GM23338 (cell line): ENCODE results near the gene TYSND1. TPM values are rescaled to one million over a fixed set of nuclear protein-coding genes. Genes with fewer than 3 reads are reported as not detected.

Experiments
- ATAC-seq: fragments of 200-7000 bp; cut with Tn5 transposase; 3 replicates; pipeline ENCODE4 v1.9.1; 2020
- DNase-seq: peaks from one replicate; pipeline ENCODE4 v3.0.0-alpha.2; 2015; ENCODE audit warnings: low spot score
- H2AFZ ChIP-seq: fragments of 200-600 bp; sonication (generic); 2 replicates; pipeline ENCODE4 v1.8.0; 2016; ENCODE audit warnings: antibody characterized with exemption, mild to moderate bottlenecking, moderate library complexity
- H3F3A ChIP-seq: fragments of 200-600 bp; sonication (generic); replicated peaks from 2 replicates; pipeline ENCODE4 v1.8.0; 2017; ENCODE audit warnings: antibody characterized with exemption, mixed run types, low read depth
- H3K27ac ChIP-seq: fragments of 200-600 bp; sonication (generic); 2 replicates; pipeline ENCODE4 v1.6.1; 2016; ENCODE audit warnings: low read depth
- H3K27me3 ChIP-seq: fragments of 200-600 bp; sonication (generic); 2 replicates; pipeline ENCODE4 v1.8.0; 2016; ENCODE audit warnings: mild to moderate bottlenecking, mixed run types, moderate library complexity; ENCODE audit not compliant: insufficient read depth
- H3K36me3 ChIP-seq: fragments of 200-600 bp; sonication (generic); 2 replicates; pipeline ENCODE4 v1.8.0; 2016; ENCODE audit warnings: mild to moderate bottlenecking; ENCODE audit not compliant: insufficient read depth
- H3K4me1 ChIP-seq: fragments of 200-600 bp; sonication (generic); 2 replicates; pipeline ENCODE4 v1.8.0; 2016; ENCODE audit warnings: mild to moderate bottlenecking, moderate library complexity; ENCODE audit not compliant: insufficient read depth
- H3K4me2 ChIP-seq: fragments of 200-600 bp; sonication (generic); 2 replicates; pipeline ENCODE4 v1.7.1; 2017; ENCODE audit warnings: mixed run types
- H3K4me3 ChIP-seq: fragments of 200-600 bp; sonication (generic); 2 replicates; pipeline ENCODE4 v1.6.1; 2016; ENCODE audit warnings: mixed run types
- H3K79me2 ChIP-seq: fragments of 200-600 bp; sonication (generic); replicated peaks from 2 replicates; pipeline ENCODE4 v1.8.0; 2017; ENCODE audit warnings: mild to moderate bottlenecking; ENCODE audit not compliant: insufficient read depth
- H3K9me2 ChIP-seq: fragments of 200-600 bp; sonication (generic); 2 replicates; pipeline ENCODE4 v1.8.0; 2017; ENCODE audit not compliant: insufficient read depth
- H4K20me1 ChIP-seq: fragments of 200-600 bp; sonication (generic); replicated peaks from 2 replicates; pipeline ENCODE4 v1.8.0; 2017; ENCODE audit warnings: mild to moderate bottlenecking; ENCODE audit not compliant: insufficient read depth
- H3K27ac Mint-ChIP-seq: 2 replicates; pipeline ENCODE4 v1.8.0; 2020; ENCODE audit warnings: inconsistent platforms, mild to moderate bottlenecking, moderate library complexity, mixed read lengths
- H3K27me3 Mint-ChIP-seq: 3 replicates; pipeline ENCODE4 v1.8.0; 2022; ENCODE audit warnings: low read depth, mild to moderate bottlenecking, moderate library complexity, mixed read lengths, inconsistent platforms; ENCODE audit not compliant: insufficient read depth, poor library complexity
- H3K36me3 Mint-ChIP-seq: 3 replicates; pipeline ENCODE4 v1.8.0; 2021; ENCODE audit warnings: low read depth, mild to moderate bottlenecking, inconsistent platforms, moderate library complexity, mixed read lengths
- H3K4me1 Mint-ChIP-seq: 3 replicates; pipeline ENCODE4 v1.8.0; 2020; ENCODE audit warnings: mild to moderate bottlenecking, inconsistent platforms, mixed read lengths
- H3K4me3 Mint-ChIP-seq: 3 replicates; pipeline ENCODE4 v1.8.0; 2021; ENCODE audit warnings: moderate library complexity, mild to moderate bottlenecking, inconsistent platforms, mixed read lengths
- H3K9me3 Mint-ChIP-seq: 3 replicates; pipeline ENCODE4 v1.8.0; 2020; ENCODE audit warnings: moderate library complexity, mild to moderate bottlenecking, inconsistent platforms, mixed read lengths
- CREB1 ChIP-seq: fragments of 250-450 bp; sonication (Bioruptor Pico); IDR thresholded peaks from 2 replicates; pipeline ENCODE4 v1.5.0; 2020; ENCODE audit warnings: low read depth, mild to moderate bottlenecking, moderate library complexity
- EZH2 ChIP-seq: fragments of 200-600 bp; sonication (generic); IDR thresholded peaks from one replicate; pipeline ENCODE4 v1.8.0; 2017; ENCODE audit warnings: antibody characterized with exemption, mild to moderate bottlenecking, low read depth; ENCODE audit not compliant: unreplicated experiment
- EZH2phosphoT487 ChIP-seq: fragments of 200-600 bp; sonication (generic); IDR thresholded peaks from one replicate; pipeline ENCODE4 v1.8.1; 2018; ENCODE audit warnings: antibody characterized with exemption; ENCODE audit not compliant: unreplicated experiment
- JUNB ChIP-seq: IDR thresholded peaks from one replicate; pipeline ENCODE4 v1.6.1; 2016; ENCODE audit warnings: antibody characterized with exemption; ENCODE audit not compliant: unreplicated experiment
- NANOG ChIP-seq: IDR thresholded peaks from 2 replicates; pipeline ENCODE4 v1.6.1; 2016; ENCODE audit warnings: antibody characterized with exemption, borderline replicate concordance
- POLR2AphosphoS5 ChIP-seq: IDR thresholded peaks from 2 replicates; pipeline ENCODE4 v1.6.1; 2016; ENCODE audit warnings: antibody characterized with exemption, low read depth
- ZNF114 ChIP-seq: fragments of 250-450 bp; sonication (Bioruptor Pico); IDR thresholded peaks from 2 replicates; pipeline ENCODE4 v1.5.0; 2020; ENCODE audit warnings: mild to moderate bottlenecking, moderate library complexity
- polyA plus RNA-seq: library from polyadenylated mRNA; unstranded; fragments of >200 nt; fragmentation: Nextera tagmentation; extraction: Ambion mirVana; gene quantifications from 2 replicates; pipeline ENCODE4 v1.2.1, GENCODE V29; 2016
- total RNA-seq: library from RNA; depleted of rRNA; stranded (reverse); fragments of >200 nt; shearing (Covaris generic); gene quantifications from 2 replicates; pipeline ENCODE4 v1.2.3, GENCODE V29; 2014
- TF ChIP-seq, protein P1 (sequence below), 2 experiments: fragments of 200-600 bp in 1 of 2; sonication (generic) in 1 of 2; conservative IDR thresholded peaks; 2 replicates each; pipeline versions ENCODE4 v1.5.1 to v1.6.1; 2016 to 2017; ENCODE audit warnings: antibody characterized with exemption in 2 of 2, low read depth in 2 of 2, mild to moderate bottlenecking in 2 of 2, moderate library complexity in 1 of 2

The TYSND1 gene
- total and polyA plus RNA-seq, 2 experiments from 2014 or later = 5.2 to 19.5 TPM

DNA sequence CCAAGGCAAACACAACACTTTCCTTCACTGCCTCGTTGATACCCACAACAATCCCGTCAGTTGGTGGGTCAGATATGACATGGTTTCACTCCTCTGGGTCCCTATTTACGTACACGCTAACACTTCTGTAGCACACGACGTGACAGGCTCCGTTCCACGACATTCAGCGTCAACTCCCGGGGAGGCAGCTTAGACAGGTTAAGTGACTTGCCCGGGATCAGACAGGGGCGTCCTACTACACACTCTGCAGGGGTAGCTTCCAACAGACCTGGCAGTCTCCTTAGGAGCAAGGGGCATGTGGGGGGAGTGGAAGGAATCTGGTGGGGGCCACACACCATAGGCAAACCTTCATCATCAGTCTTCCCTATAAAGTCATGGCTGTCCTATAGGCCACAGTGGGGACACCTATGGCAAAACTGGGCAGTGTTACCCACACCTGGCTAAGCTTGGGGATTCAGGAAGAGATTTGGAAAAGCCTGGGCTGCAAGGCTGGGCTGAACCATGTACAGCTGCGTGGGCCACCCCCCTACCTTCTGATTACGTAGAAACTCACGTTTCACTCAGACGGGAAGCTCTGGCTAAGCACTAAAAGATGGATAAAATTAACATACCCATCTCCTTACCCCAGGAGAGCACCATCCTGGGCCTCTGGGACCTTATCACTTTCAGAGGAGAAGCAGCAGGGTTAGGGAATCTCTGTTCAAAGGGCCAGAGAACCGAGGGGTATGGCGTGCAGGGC is 2.0 kb downstream of the TYSND1 start:
- H3K36me3 Mint-ChIP-seq = no peaks in the 10 kb centered on the region
- H3K27ac Mint-ChIP-seq = no peak overlapping the region
- no peak overlapping the region for H3K27ac ChIP-seq
- peaks cover 7% of the 10 kb centered on the region; the same call in 1 of the 2 replicates for H3K79me2 ChIP-seq
- H3F3A ChIP-seq = 0 out of 2 replicates have a peak, but pooled peaks cover 3% of the 10 kb centered on the region
- peaks cover 7% of the 10 kb centered on the region; the same call in 1 of the 2 replicates for H3K27me3 ChIP-seq
- H3K9me3 Mint-ChIP-seq = no peaks in the 10 kb centered on the region
- no peaks in the 10 kb centered on the region for H3K9me2 ChIP-seq
- DNase-seq (no peak), ATAC-seq (no peak)
- H3K4me2 ChIP-seq = peak overlapping the region; percentile 90
- peaks cover 6% of the 10 kb centered on the region for H3K27me3 Mint-ChIP-seq
- H3K4me1 Mint-ChIP-seq = peaks cover 14% of the 10 kb centered on the region
- peaks cover 12% of the 10 kb centered on the region; the same call in 1 of the 2 replicates for H3K4me1 ChIP-seq
- no peaks in the 10 kb centered on the region; the same call in none of the 2 replicates for H4K20me1 ChIP-seq
- no peaks in the 10 kb centered on the region; the same call in 1 of the 2 replicates for H3K36me3 ChIP-seq
- TF ChIP-seq CREB1 (CRISPR knock-in tag) = no peak
- TF ChIP-seq POLR2AphosphoS5 = 0 out of 2 replicates have a peak, but pooled peaks have one; percentile 4
- TF ChIP-seq EZH2 = no peak
- TF ChIP-seq, protein P1, sequence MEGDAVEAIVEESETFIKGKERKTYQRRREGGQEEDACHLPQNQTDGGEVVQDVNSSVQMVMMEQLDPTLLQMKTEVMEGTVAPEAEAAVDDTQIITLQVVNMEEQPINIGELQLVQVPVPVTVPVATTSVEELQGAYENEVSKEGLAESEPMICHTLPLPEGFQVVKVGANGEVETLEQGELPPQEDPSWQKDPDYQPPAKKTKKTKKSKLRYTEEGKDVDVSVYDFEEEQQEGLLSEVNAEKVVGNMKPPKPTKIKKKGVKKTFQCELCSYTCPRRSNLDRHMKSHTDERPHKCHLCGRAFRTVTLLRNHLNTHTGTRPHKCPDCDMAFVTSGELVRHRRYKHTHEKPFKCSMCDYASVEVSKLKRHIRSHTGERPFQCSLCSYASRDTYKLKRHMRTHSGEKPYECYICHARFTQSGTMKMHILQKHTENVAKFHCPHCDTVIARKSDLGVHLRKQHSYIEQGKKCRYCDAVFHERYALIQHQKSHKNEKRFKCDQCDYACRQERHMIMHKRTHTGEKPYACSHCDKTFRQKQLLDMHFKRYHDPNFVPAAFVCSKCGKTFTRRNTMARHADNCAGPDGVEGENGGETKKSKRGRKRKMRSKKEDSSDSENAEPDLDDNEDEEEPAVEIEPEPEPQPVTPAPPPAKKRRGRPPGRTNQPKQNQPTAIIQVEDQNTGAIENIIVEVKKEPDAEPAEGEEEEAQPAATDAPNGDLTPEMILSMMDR (conservative IDR thresholded peaks at IDR 0.05; ENCODE audit: low read depth in 2 of 2) = no peak
- TF ChIP-seq ZNF114 (CRISPR knock-in tag) = no peak
- H3K4me3 ChIP-seq = peak overlapping the region; percentile 55
- H3K4me3 Mint-ChIP-seq = peak overlapping the region; percentile 85
- no peak overlapping the region for H2AFZ ChIP-seq

DNA sequence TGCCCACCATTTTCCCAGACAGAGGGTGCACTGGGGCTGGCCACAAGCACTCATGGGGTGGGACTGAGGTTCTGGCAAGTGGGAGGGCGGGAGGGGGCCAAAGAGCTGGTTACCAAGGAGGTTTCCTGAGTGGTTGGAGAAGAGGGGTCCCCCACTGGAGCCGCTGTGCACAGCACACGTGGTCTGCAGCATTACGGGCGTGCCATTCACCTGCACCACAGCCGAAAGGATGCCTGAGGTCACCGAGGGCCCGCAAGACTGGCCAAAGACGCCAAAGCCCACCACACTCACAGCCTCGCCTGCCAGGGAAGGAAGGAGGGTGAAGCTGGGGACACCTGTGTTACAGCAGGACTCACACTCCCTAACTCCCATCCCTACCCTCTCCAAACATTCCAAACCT is 3.9 kb downstream of the TYSND1 start:
- no peak for DNase-seq
- Histone ChIP-seq H3K4me1 (peaks cover 12% of the 10 kb centered on the region; the same call in 1 of the 2 replicates), H3K4me2 (no peak overlapping the region), H3K36me3 (no peaks in the 10 kb centered on the region), H2AFZ (no peak overlapping the region), H3K4me3 (no peak overlapping the region), H3K9me2 (no peaks in the 10 kb centered on the region), H4K20me1 (no peaks in the 10 kb centered on the region; the same call in 1 of the 2 replicates), H3K27ac (no peak overlapping the region), H3F3A (0 out of 2 replicates have a peak, but pooled peaks cover 3% of the 10 kb centered on the region), H3K79me2 (0 out of 2 replicates have a peak, but pooled peaks cover 7% of the 10 kb centered on the region), H3K27me3 (peaks cover 7% of the 10 kb centered on the region; the same call in 1 of the 2 replicates)
- no peak for ATAC-seq
- Mint-ChIP-seq H3K27me3 (peaks cover 10% of the 10 kb centered on the region), H3K36me3 (no peaks in the 10 kb centered on the region; the same call in 2 of the 3 replicates), H3K4me3 (no peak overlapping the region), H3K9me3 (no peaks in the 10 kb centered on the region), H3K27ac (no peak overlapping the region), H3K4me1 (peaks cover 14% of the 10 kb centered on the region)
- TF ChIP-seq EZH2phosphoT487 (no peak), JUNB (no peak), CREB1 (CRISPR knock-in tag) (no peak), NANOG (no peak)
- TF ChIP-seq, protein P1 (conservative IDR thresholded peaks at IDR 0.05; ENCODE audit: low read depth in 2 of 2) = no peak
